Left lung (tissue), 10 donors: ENCODE measurements around the gene KLF13. TPM values are rescaled to one million over a fixed set of nuclear protein-coding genes. Genes with fewer than 3 reads are reported as not detected.

ENCODE experiments used
- ATAC-seq: fragments of 200-7000 bp; cut with Tn5 transposase; one replicate; pipeline ENCODE4 v1.9.1; 2020; ENCODE audit warnings: moderate library complexity
- DNase-seq, 4 donors: peaks; one replicate each; pipeline ENCODE4 v3.0.0-alpha.2; 2013 to 2020
- H3K27ac ChIP-seq, 2 donors: fragments of 200-600 bp; sonication (generic) in 1 of 2; one replicate each; pipeline versions ENCODE4 v1.5.0 to v1.8.0; 2020 to 2021
- H3K27me3 ChIP-seq, 2 donors: fragments of 200-600 bp; sonication (generic) in 1 of 2; one replicate each; pipeline versions ENCODE4 v1.5.0 to v1.8.0; 2020 to 2021
- H3K36me3 ChIP-seq, 2 donors: fragments of 200-600 bp; sonication (generic) in 1 of 2; one replicate each; pipeline versions ENCODE4 v1.5.0 to v1.8.0; 2020 to 2021
- H3K4me1 ChIP-seq, 2 donors: fragments of 200-600 bp; one replicate each; pipeline ENCODE4 v1.8.0; 2021
- H3K4me3 ChIP-seq, 2 donors: fragments of 200-600 bp; sonication (generic) in 1 of 2; one replicate each; pipeline versions ENCODE4 v1.5.0 to v1.8.0; 2020 to 2021; ENCODE audit warnings: mild to moderate bottlenecking in 1 of 2
- H3K9me3 ChIP-seq, 2 donors: fragments of 200-600 bp; sonication (generic) in 1 of 2; one replicate each; pipeline versions ENCODE4 v1.5.0 to v1.8.0; 2020 to 2021
- CTCF ChIP-seq, 2 donors: fragments of 200-600 bp; sonication (generic) in 1 of 2; IDR thresholded peaks; one replicate each; pipeline versions ENCODE4 v1.5.0 to v1.8.0; 2021; ENCODE audit warnings: antibody characterized with exemption in 2 of 2
- intact Hi-C, 2 donors: fragments of 100-400 bp; cut with DNase I; formaldehyde crosslinking; loops; one replicate each; pipeline versions ENCODE4 v1.11.2 to v1.14.2; 2022
- polyA plus RNA-seq, 6 donors: library from polyadenylated mRNA; unstranded; fragments of 120-200 nt; gene quantifications; one replicate each; pipeline ENCODE4 v1.2.1, GENCODE V29; 2013; ENCODE audit not compliant: insufficient read length in 6 of 6
- total RNA-seq, 2 donors: library from RNA; stranded (reverse); fragmentation: NEBNext Ultra II Directional; extraction: Animal tissue kit (Norgen Biotek cat#: 25700); gene quantifications; one replicate each; pipeline ENCODE4 v1.2.1, GENCODE V29; 2021
- donor health status: DM: no; HTN: yes; CAD: no.
- donor health status: DM: no; HTN: no; CAD: no.

The KLF13 gene
- total and polyA plus RNA-seq, 8 donors, result 44.7 to 116 (median 61.4) TPM

GRCh38 chr15:31339558-31339895 lies 12.9 kb downstream of the KLF13 start:
- Histone ChIP-seq H3K27me3 (no peaks in the 10 kb centered on the region), H3K27ac (peak overlapping the region; percentile 57 to 85), H3K4me1 (peaks cover 70 to 99% of the 10 kb centered on the region in 2 donors), H3K4me3 (no peak overlapping the region), H3K9me3 (no peaks in the 10 kb centered on the region), H3K36me3 (peaks cover 0 to 17% of the 10 kb centered on the region in 2 donors)
- no peak for TF ChIP-seq CTCF (IDR thresholded peaks at IDR 0.05)
- intact Hi-C loops, result no loop called here
- no peak for ATAC-seq
- peak in 1 of 4 donors; percentile 31 for DNase-seq

DNA sequence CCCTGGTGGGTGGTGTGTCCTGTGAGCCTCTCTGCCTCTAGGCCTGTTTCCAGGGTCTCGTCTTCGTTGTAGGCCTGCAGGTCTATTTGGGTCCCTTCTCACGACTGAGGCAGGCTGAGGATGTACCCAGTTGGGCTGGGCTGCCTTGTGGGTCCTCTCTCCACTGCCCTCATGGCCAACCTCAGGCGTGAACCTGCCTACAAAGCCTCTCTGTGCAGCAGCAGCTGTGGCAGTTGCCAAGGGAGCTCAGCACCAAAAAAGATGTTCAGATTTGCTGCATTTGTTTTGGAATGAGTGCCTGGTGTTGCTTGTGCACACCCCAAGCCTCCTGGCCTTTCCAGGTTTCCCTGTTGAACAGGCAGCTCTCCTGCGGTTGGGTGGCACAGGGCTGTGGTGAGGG lies 13.4 kb downstream of the KLF13 start:
- Histone ChIP-seq H3K4me1 (peaks cover 74 to 99% of the 10 kb centered on the region in 2 donors), H3K9me3 (no peaks in the 10 kb centered on the region), H3K27me3 (no peaks in the 10 kb centered on the region), H3K36me3 (peaks cover 0 to 17% of the 10 kb centered on the region in 2 donors), H3K4me3 (no peak overlapping the region), H3K27ac (peak overlapping the region in 1 of 2 donors; percentile 85)
- ATAC-seq (no peak), DNase-seq (peak in 1 of 4 donors; percentile 16)
- intact Hi-C loops, result no loop called here
- no peak for TF ChIP-seq CTCF (IDR thresholded peaks at IDR 0.05)

DNA sequence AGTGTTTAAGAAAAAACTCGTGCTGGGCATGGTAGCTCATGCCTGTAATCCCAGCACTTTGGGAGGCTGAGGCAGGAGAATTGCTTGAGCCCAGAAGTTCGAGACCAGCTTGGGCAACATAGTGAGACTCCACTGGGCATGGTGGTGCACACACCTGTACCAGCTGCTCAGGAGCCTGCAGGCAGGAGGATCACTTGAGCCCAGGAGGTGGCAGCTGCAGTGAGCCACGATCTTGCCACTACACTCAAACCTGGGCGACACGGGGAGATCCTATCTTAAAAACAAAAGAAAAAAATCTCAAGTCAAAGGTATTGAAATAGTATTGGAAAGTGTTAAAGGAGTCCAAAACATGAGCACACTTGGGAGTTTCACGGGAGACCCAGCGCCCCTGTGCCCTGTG lies 14.0 kb downstream of the KLF13 start:
- no peak for TF ChIP-seq CTCF (IDR thresholded peaks at IDR 0.05)
- Histone ChIP-seq H3K36me3 (peaks cover 0 to 17% of the 10 kb centered on the region in 2 donors), H3K9me3 (no peaks in the 10 kb centered on the region), H3K27me3 (no peaks in the 10 kb centered on the region), H3K27ac (peak overlapping the region in 1 of 2 donors; percentile 85), H3K4me1 (peaks cover 78 to 100% of the 10 kb centered on the region in 2 donors), H3K4me3 (no peak overlapping the region)
- DNase-seq (peak in 1 of 4 donors; percentile 9), ATAC-seq (no peak)
- intact Hi-C loops, result no loop called here

GRCh38 chr15:31341071-31341470 lies 14.4 kb downstream of the KLF13 start:
- DNase-seq (peak in 1 of 4 donors; percentile 10), ATAC-seq (no peak)
- TF ChIP-seq CTCF (IDR thresholded peaks at IDR 0.05), result no peak
- Histone ChIP-seq H3K27ac (peak overlapping the region in 1 of 2 donors; percentile 85), H3K4me3 (no peak overlapping the region), H3K27me3 (no peaks in the 10 kb centered on the region), H3K9me3 (no peaks in the 10 kb centered on the region), H3K36me3 (peaks cover 0 to 17% of the 10 kb centered on the region in 2 donors), H3K4me1 (peaks cover 73 to 100% of the 10 kb centered on the region in 2 donors)
- intact Hi-C loops, result no loop called here

GRCh38 chr15:31341496-31342195 lies 15.0 kb downstream of the KLF13 start:
- Histone ChIP-seq H3K27ac (peak overlapping the region in 1 of 2 donors; percentile 85), H3K9me3 (no peaks in the 10 kb centered on the region), H3K36me3 (peaks cover 0 to 17% of the 10 kb centered on the region in 2 donors), H3K4me3 (no peak overlapping the region), H3K4me1 (peaks cover 72 to 100% of the 10 kb centered on the region in 2 donors), H3K27me3 (no peaks in the 10 kb centered on the region)
- DNase-seq, result peak in 1 of 4 donors; percentile 25
- intact Hi-C loops, result no loop called here
- ATAC-seq, result no peak
- no peak for TF ChIP-seq CTCF (IDR thresholded peaks at IDR 0.05)
